IMR-90 (cell line): ENCODE results near the gene RNF149.

ENCODE experiments used
- MAFK ChIP-seq: IDR thresholded peaks from 2 replicates; pipeline ENCODE4 v1.6.1; 2012; ENCODE audit warnings: low read depth, low read length, improper control_type of control experiment
- MXI1 ChIP-seq: IDR thresholded peaks from 2 replicates; pipeline ENCODE4 v1.6.1; 2012; ENCODE audit warnings: low read depth, mild to moderate bottlenecking, low read length, moderate library complexity, borderline replicate concordance
- POLR2A ChIP-seq: IDR thresholded peaks from 2 replicates; pipeline ENCODE4 v1.6.1; 2012; ENCODE audit warnings: mild to moderate bottlenecking, low read depth, low read length
- RFX5 ChIP-seq: IDR thresholded peaks from 2 replicates; pipeline ENCODE4 v1.8.0; 2012; ENCODE audit warnings: low read depth, mild to moderate bottlenecking, low read length, moderate library complexity
- TF ChIP-seq, protein P1 (sequence below): conservative IDR thresholded peaks from 2 replicates; pipeline ENCODE4 v1.5.1; 2012; ENCODE audit warnings: mild to moderate bottlenecking, low read depth, low read length, improper control_type of control experiment

DNA sequence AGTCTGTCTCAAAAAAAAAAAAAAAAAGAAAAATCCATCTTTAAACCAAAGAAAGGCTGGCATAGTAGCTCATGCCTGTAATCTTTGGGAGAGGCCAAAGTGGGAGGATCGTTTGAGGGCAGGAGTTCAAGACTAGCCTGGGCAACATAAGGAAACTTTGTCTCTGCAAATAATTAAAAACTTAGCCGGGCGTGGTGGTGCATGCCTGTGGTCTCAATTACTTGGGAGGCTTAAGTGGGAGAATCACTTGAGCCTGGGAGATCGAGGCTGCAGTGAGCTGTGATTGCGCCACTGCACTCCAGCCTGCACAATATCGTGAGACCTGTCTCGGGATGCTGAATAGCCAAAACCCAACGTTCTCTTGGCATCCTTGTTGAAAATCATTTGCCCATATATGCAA lies 49.7 kb downstream of the RNF149 start:
- TF ChIP-seq, protein P1, sequence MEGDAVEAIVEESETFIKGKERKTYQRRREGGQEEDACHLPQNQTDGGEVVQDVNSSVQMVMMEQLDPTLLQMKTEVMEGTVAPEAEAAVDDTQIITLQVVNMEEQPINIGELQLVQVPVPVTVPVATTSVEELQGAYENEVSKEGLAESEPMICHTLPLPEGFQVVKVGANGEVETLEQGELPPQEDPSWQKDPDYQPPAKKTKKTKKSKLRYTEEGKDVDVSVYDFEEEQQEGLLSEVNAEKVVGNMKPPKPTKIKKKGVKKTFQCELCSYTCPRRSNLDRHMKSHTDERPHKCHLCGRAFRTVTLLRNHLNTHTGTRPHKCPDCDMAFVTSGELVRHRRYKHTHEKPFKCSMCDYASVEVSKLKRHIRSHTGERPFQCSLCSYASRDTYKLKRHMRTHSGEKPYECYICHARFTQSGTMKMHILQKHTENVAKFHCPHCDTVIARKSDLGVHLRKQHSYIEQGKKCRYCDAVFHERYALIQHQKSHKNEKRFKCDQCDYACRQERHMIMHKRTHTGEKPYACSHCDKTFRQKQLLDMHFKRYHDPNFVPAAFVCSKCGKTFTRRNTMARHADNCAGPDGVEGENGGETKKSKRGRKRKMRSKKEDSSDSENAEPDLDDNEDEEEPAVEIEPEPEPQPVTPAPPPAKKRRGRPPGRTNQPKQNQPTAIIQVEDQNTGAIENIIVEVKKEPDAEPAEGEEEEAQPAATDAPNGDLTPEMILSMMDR, result no peak
- TF ChIP-seq MXI1 (no peak), MAFK (no peak), POLR2A (no peak), RFX5 (no peak)
